K562 (cell line): ENCODE results near the gene FBXW8. TPM values are rescaled to one million over a fixed set of nuclear protein-coding genes. Genes with fewer than 3 reads are reported as not detected.

Source experiments
- NKRF ChIP-seq: fragments of 450-650 bp; IDR thresholded peaks from 2 replicates; pipeline ENCODE4 v1.6.1; 2016; ENCODE audit warnings: borderline replicate concordance
- UBTF ChIP-seq, 2 experiments: IDR thresholded peaks; 2 replicates each; pipeline ENCODE4 v1.6.1; 2012; ENCODE audit warnings: improper control_type of control experiment in 2 of 2, low read depth in 2 of 2, low read length in 2 of 2, borderline replicate concordance in 1 of 2
- ZBTB9 ChIP-seq: fragments of 450-650 bp; formaldehyde crosslinking; IDR thresholded peaks from 2 replicates; pipeline ENCODE4 v1.4.0; 2020; ENCODE audit warnings: mild to moderate bottlenecking, moderate library complexity
- polyA plus RNA-seq, 8 experiments: library from polyadenylated mRNA; depleted of rRNA in 4 of 8; stranded (reverse) in 5 of 8; unstranded in 3 of 8; fragments of >200 nt; fragmentation: Nextera tagmentation in 2 of 8; fragmentation: Illumina TruSeq in 1 of 8; extraction: Ambion mirVana in 2 of 8; extraction: Trizol in 1 of 8; gene quantifications; 2 replicates each; pipeline versions ENCODE4 v1.2.1 to v1.2.3, GENCODE V29; 2011 to 2014; ENCODE audit warnings: inconsistent platforms in 1 of 8, missing spikeins in 1 of 8
- total RNA-seq, 7 experiments: library from RNA; depleted of rRNA in 6 of 7; stranded (reverse); fragments of >200 nt in 6 of 7; fragmentation: Illumina TruSeq in 2 of 7; extraction: Trizol in 2 of 7; gene quantifications; 2 replicates each; pipeline versions ENCODE4 v1.2.1 to v1.2.3, GENCODE V29; 2011 to 2021; ENCODE audit warnings: low replicate concordance in 1 of 7

Gene FBXW8
- total and polyA plus RNA-seq, 9 of the 15 experiments (the other 6 are each of a cell fraction or from before 2014, with no cell fraction given), result 0.58 to 8.3 (median 4.4) TPM

- no peak for TF ChIP-seq UBTF (IDR thresholded peaks at IDR 0.05; ENCODE audit: borderline replicate concordance in 1 of 2, low read depth in 2 of 2, low read length in 2 of 2)
- TF ChIP-seq NKRF, result no peak
- TF ChIP-seq ZBTB9 (CRISPR knock-in tag), result no peak
Observed at GRCh38 chr12:116959198-116959460, 48.4 kb downstream of the FBXW8 start (continued).
